Subcutaneous adipose tissue (tissue), 4 donors: Measurements from ENCODE around the gene AFTPH. TPM values are rescaled to one million over a fixed set of nuclear protein-coding genes. Genes with fewer than 3 reads are reported as not detected.

Experiments
- total RNA-seq, 4 donors: library from RNA; depleted of rRNA; stranded (reverse); fragments of >200 nt; gene quantifications; one replicate each; pipeline ENCODE4 v1.1.0, GENCODE V29; 2016
- TF ChIP-seq, protein P1 (sequence below): fragments of 450-650 bp; IDR thresholded peaks from one replicate; pipeline ENCODE4 v1.5.1; 2016; ENCODE audit warnings: low read depth, mild to moderate bottlenecking, control low read depth, antibody characterized with exemption, moderate library complexity

AFTPH gene
- total RNA-seq, 4 donors from 2014 or later, result 39.2 to 50.5 (median 44.7) TPM

DNA sequence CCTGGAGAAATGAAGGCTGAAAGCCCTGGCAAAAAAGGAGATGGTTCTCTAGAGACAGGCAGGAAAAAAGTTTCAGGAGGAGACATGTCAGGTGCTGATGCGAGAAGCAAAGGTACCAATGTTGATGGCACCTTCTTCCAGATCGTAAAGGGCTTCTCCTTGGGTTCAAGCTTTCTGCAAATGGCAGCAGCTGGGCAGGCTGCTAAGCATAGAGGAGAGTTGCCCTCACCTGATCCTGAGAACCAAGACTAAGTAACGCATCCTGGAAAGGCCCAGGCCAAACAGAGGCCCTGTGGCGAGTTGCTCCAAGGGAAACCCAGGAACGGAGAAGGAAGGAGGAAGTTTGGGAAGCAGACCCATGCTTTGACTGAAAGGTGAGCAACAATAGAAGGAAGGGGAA, 23.6 kb upstream of the AFTPH start:
- TF ChIP-seq, protein P1, sequence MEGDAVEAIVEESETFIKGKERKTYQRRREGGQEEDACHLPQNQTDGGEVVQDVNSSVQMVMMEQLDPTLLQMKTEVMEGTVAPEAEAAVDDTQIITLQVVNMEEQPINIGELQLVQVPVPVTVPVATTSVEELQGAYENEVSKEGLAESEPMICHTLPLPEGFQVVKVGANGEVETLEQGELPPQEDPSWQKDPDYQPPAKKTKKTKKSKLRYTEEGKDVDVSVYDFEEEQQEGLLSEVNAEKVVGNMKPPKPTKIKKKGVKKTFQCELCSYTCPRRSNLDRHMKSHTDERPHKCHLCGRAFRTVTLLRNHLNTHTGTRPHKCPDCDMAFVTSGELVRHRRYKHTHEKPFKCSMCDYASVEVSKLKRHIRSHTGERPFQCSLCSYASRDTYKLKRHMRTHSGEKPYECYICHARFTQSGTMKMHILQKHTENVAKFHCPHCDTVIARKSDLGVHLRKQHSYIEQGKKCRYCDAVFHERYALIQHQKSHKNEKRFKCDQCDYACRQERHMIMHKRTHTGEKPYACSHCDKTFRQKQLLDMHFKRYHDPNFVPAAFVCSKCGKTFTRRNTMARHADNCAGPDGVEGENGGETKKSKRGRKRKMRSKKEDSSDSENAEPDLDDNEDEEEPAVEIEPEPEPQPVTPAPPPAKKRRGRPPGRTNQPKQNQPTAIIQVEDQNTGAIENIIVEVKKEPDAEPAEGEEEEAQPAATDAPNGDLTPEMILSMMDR, result no peak

DNA sequence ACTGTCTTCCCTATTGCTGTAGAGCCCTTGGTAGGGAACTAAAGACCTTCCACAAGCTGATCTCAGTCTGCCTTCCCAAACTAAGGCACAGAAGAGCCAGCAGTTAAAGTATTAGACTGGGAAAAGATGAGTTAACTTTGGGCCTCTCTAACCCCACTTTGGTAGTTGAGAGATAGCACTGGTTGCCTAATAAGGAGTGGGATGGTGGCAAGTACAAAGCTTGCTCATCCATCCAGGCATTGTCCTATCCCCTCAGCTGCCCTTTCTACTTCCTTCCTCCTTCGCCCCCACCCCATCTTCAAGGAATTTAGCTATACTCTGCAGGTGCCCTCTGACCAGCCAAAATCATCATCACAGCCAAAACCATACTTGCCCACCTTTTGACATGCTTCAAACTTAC, 22.2 kb upstream of the AFTPH start:
- TF ChIP-seq, protein P1, result no peak

DNA sequence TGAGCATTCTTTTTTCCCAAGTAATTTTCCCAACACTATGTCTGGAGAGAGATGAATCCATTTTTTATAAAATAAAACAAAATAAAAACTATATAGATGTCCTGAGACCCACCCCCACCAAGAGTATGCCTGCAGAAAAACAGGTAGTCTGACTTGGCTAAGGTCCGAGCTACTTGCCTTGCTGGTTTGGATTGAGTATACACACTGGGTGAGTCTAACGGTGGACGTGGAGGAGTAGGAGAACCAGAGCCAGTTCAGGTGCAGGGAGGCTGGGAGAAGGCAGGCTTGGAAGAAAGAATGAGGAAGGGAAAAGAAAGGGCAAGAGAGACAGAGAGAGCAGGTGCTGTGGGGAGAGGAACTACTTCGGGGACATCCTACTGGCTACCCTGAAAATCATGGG, 21.3 kb upstream of the AFTPH start:
- TF ChIP-seq, protein P1, result no peak

DNA sequence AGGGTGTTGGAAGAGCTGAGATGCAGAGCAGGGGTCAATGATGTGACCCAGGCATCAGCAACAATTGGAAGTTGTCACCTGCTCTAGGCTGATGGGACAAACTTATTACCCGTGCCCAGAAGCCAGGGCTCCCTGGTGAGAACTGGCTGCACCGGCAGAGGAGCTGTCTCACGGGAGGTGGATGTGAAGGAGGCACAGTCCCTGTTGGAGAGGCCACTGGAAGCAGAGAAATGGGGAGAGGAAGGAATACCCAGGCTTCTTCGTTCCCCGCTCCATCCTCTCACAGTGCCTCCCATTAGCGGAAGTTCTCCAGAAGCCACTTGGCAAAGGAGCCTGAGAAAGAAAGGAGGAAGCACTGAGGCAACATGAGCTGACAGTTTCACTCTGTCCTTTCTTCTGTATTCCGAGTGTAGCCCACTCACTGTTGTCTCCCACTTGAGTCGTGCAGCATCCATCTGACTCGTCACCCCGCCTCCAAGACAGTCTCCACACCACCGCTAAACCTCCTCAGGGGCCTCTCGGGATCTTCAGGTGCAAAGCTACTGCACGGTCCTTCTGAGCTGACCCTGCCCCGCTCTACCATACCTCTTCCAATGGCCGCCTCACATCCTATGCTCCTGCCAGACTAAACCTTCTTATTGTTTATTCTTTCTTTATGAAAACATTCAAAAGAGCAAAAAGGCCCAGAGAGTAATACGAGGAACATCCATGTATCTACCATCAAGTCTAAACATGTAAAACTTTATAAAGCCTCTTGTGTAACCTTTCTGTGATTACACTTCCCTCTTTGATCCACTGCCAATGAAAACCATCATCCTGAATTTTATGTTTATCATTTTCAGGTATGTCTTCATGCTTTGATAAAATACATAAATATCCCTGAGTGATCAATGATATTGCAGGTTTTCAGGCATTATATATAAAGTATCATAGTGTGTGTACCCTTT, 19.1 kb upstream of the AFTPH start:
- TF ChIP-seq, protein P1, result no peak

DNA sequence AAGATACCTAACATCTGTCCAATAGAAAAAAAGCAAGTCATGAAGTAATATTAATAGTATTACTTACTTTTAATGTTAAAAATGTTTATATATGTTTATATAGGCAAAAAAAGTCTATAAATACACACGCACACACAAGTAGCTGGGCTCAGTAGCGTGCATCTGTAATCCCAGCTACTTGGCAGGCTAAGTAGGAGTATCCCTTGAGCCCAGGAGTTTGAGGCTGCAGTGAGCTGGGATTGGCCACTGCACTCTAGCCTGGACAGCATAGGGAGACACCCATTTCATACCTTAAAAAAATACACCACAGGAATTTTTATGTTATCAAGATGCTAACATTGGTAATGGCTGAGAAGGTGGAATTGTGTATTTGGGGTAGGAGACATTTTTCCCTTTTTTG, 17.4 kb upstream of the AFTPH start:
- TF ChIP-seq, protein P1, result no peak

DNA sequence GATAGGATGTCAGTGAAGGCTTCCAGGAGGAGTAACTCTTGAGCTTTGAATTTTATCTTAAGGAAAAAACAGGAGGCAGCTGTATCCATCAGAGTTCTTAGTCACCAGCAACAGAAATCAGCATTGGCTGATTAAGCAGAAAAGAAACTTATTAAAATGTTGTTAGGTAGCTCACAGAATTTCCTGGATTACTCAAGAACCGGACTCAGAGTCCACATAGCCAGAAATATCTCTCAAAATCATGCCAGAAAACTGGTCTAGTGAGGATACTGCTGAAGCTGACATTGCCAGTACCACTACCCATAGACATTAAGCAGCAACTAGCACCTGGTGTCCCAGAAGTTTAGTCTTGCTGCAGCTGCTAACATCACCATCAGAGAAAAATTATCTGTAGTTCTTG, 10.1 kb upstream of the AFTPH start:
- TF ChIP-seq, protein P1, result no peak

DNA sequence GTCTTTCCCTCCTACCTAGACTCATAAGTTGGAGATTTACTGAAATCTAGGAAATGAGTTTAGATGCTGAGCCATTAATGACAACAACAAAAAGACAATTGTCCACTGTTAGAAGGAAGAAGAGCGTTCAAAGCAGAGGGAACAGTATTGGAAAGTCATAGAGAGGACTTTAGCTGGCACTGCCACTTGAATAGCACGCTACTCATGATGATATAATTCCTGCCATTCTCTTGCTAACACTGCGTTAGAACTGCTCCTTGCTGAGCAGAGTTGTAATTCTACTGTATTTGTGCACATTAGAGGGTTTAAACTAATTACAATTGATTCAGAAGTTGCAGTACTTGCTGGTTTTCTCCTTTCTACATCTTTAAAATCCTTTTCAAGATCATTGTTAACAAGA, 9.0 kb upstream of the AFTPH start:
- TF ChIP-seq, protein P1, result no peak
